Measurements from ENCODE around the gene ZNF766. TPM values are rescaled to one million over a fixed set of nuclear protein-coding genes. Genes with fewer than 3 reads are reported as not detected.
"Not testable (repeated sequence)": the region's sequence is repeated elsewhere in the genome, so short reads cannot be mapped to it uniquely, and the experiment has no call there.

Gene ZNF766
- total RNA-seq, 1 donor from 2014 or later, result 66.1 TPM

GRCh38 chr19:52335768-52336116, 66.4 kb downstream of the ZNF766 start:
- Histone ChIP-seq H4K20me1 (ENCODE audit: low read depth) (no peaks in the 10 kb centered on the region), H3K27me3 (no peaks in the 10 kb centered on the region), H2AFZ (replicated peaks) (peak overlapping the region; percentile 68), H3K4me1 (no peaks in the 10 kb centered on the region), H3K9me3 (ENCODE audit: low read depth) (peaks cover 9% of the 10 kb centered on the region), H3K4me2 (peak overlapping the region; percentile 87), H3F3A (ENCODE audit: low read depth) (peaks cover 7% of the 10 kb centered on the region), H3K27ac (no peak overlapping the region), H3K79me2 (ENCODE audit: low read depth) (peaks cover 5% of the 10 kb centered on the region), H3K4me3 (peak overlapping the region; percentile 88), H3K9ac (no peak overlapping the region), H3K36me3 (no peaks in the 10 kb centered on the region)
- TF ChIP-seq EZH2phosphoT487 (IDR thresholded peaks at IDR 0.05) (no peak), EZH2 (IDR thresholded peaks at IDR 0.05) (no peak)
- Mint-ChIP-seq H3K4me3 (peak overlapping the region; percentile 97), H3K36me3 (peaks cover 30% of the 10 kb centered on the region), H3K27ac (peak overlapping the region; percentile 95), H3K9me3 (peaks cover 43% of the 10 kb centered on the region), H3K4me1 (peaks cover 8% of the 10 kb centered on the region), H3K27me3 (ENCODE audit: insufficient read depth, low read depth) (no peaks in the 10 kb centered on the region)
- no peak for DNase-seq (ENCODE audit: low spot score)

- Mint-ChIP-seq H3K4me3 (peak within 1 kb of the TSS; percentile 97), H3K36me3 (peaks cover 32% of the 10 kb centered on the region), H3K27ac (peak within 1 kb of the TSS; percentile 95), H3K27me3 (ENCODE audit: insufficient read depth, low read depth) (no peaks in the 10 kb centered on the region), H3K9me3 (peaks cover 40% of the 10 kb centered on the region), H3K4me1 (peaks cover 8% of the 10 kb centered on the region)
- H3F3A ChIP-seq (ENCODE audit: low read depth), result peaks cover 7% of the 10 kb centered on the region
- peak; percentile 86 for DNase-seq (ENCODE audit: low spot score)
- peak within 1 kb of the TSS; percentile 88 for H3K4me3 ChIP-seq
- H3K9me3 ChIP-seq (ENCODE audit: low read depth), result peaks cover 8% of the 10 kb centered on the region
- no peaks in the 10 kb centered on the region for H3K27me3 ChIP-seq
- no peaks in the 10 kb centered on the region for H3K4me1 ChIP-seq
- no peaks in the 10 kb centered on the region for H4K20me1 ChIP-seq (ENCODE audit: low read depth)
- H2AFZ ChIP-seq (replicated peaks), result peak within 1 kb of the TSS; percentile 68
- H3K79me2 ChIP-seq (ENCODE audit: low read depth), result peaks cover 5% of the 10 kb centered on the region
- peak within 1 kb of the TSS; percentile 74 for H3K9ac ChIP-seq
- TF ChIP-seq CTCF (IDR thresholded peaks at IDR 0.05), result no peak
- TF ChIP-seq EZH2phosphoT487 (IDR thresholded peaks at IDR 0.05), result no peak
- no peak for TF ChIP-seq EZH2 (IDR thresholded peaks at IDR 0.05)
- no peaks in the 10 kb centered on the region for H3K36me3 ChIP-seq
- H3K4me2 ChIP-seq, result peak within 1 kb of the TSS; percentile 87
- no peak within 1 kb of the TSS for H3K27ac ChIP-seq
Observed at GRCh38 chr19:52336117-52336790, 66.9 kb downstream of the ZNF766 start, which contains the start of gene ZNF610. ZNF610 (plus strand) TSS chr19:52336243; CDS start chr19:52349173, 12,930 bp downstream.

- H2AFZ ChIP-seq (replicated peaks), result peak overlapping the region; percentile 68
- H3K4me1 ChIP-seq, result no peaks in the 10 kb centered on the region
- H3K9me3 Mint-ChIP-seq, result peaks cover 35% of the 10 kb centered on the region
- peaks cover 7% of the 10 kb centered on the region for H3F3A ChIP-seq (ENCODE audit: low read depth)
- TF ChIP-seq EZH2 (IDR thresholded peaks at IDR 0.05), result no peak
- no peak for TF ChIP-seq CTCF (IDR thresholded peaks at IDR 0.05)
- TF ChIP-seq EZH2phosphoT487 (IDR thresholded peaks at IDR 0.05), result no peak
- peak overlapping the region; percentile 94 for H3K27ac Mint-ChIP-seq
- no peaks in the 10 kb centered on the region for H3K36me3 ChIP-seq
- peak overlapping the region; percentile 87 for H3K4me2 ChIP-seq
- peaks cover 5% of the 10 kb centered on the region for H3K79me2 ChIP-seq (ENCODE audit: low read depth)
- peak; percentile 26 for DNase-seq (ENCODE audit: low spot score)
- peaks cover 1% of the 10 kb centered on the region for H3K9me3 ChIP-seq (ENCODE audit: low read depth)
- H3K4me3 ChIP-seq, result peak overlapping the region; percentile 88
- H3K4me1 Mint-ChIP-seq, result peaks cover 8% of the 10 kb centered on the region
- H3K36me3 Mint-ChIP-seq, result peaks cover 33% of the 10 kb centered on the region
- no peaks in the 10 kb centered on the region for H3K27me3 Mint-ChIP-seq (ENCODE audit: insufficient read depth, low read depth)
- H3K9ac ChIP-seq, result peak overlapping the region; percentile 74
- no peaks in the 10 kb centered on the region for H4K20me1 ChIP-seq (ENCODE audit: low read depth)
- no peak overlapping the region for H3K27ac ChIP-seq
- peak overlapping the region; percentile 97 for H3K4me3 Mint-ChIP-seq
- no peaks in the 10 kb centered on the region for H3K27me3 ChIP-seq
Observed at GRCh38 chr19:52336791-52337381, 67.5 kb downstream of the ZNF766 start.

- H3K9me3 Mint-ChIP-seq, result peaks cover 36% of the 10 kb centered on the region
- H3K27ac Mint-ChIP-seq, result not testable (repeated sequence)
Observed at GRCh38 chr19:52339022-52339421, 69.6 kb downstream of the ZNF766 start.

More at GRCh38 chr19:52339022-52339421, 69.6 kb downstream of the ZNF766 start:
- not testable (repeated sequence) for H3K27me3 ChIP-seq; H3K79me2 ChIP-seq (ENCODE audit: low read depth); H2AFZ ChIP-seq (replicated peaks); H3K4me1 ChIP-seq; H3F3A ChIP-seq (ENCODE audit: low read depth); H3K4me2 ChIP-seq; H3K9ac ChIP-seq; H4K20me1 ChIP-seq (ENCODE audit: low read depth); H3K27me3 Mint-ChIP-seq (ENCODE audit: insufficient read depth, low read depth); DNase-seq (ENCODE audit: low spot score); H3K36me3 ChIP-seq; H3K4me3 ChIP-seq; H3K9me3 ChIP-seq (ENCODE audit: low read depth); H3K27ac ChIP-seq; H3K4me1 Mint-ChIP-seq
- Mint-ChIP-seq H3K4me3 (peak overlapping the region; percentile 46), H3K36me3 (peaks cover 46% of the 10 kb centered on the region)

Data from neural progenitor cell (in vitro differentiated cells).